HepG2 (cell line): ENCODE data around the gene PANK4. TPM values are rescaled to one million over a fixed set of nuclear protein-coding genes. Genes with fewer than 3 reads are reported as not detected.

Source experiments
- ATF7-NPFF ChIP-seq: sonication (generic); formaldehyde crosslinking; IDR thresholded peaks from 2 replicates; pipeline ENCODE4 v1.8.1; 2023; ENCODE audit warnings: mild to moderate bottlenecking, low read depth, missing genetic modification reagents, moderate library complexity
- CREM ChIP-seq, 2 experiments: sonication (generic) in 1 of 2; formaldehyde crosslinking in 1 of 2; IDR thresholded peaks; 2 replicates each; pipeline versions ENCODE4 v1.4.0 to v1.6.1; 2016 to 2020; ENCODE audit warnings: antibody characterized with exemption in 1 of 2, mild to moderate bottlenecking in 1 of 2, missing genetic modification reagents in 1 of 2
- EEA1 ChIP-seq: sonication (generic); formaldehyde crosslinking; IDR thresholded peaks from 2 replicates; pipeline ENCODE4 v1.5.1; 2020; ENCODE audit warnings: mild to moderate bottlenecking, missing genetic modification reagents, borderline replicate concordance
- EP300 ChIP-seq, 3 experiments: sonication (generic) in 1 of 3; formaldehyde crosslinking in 1 of 3; IDR thresholded peaks; 2 replicates each; pipeline versions ENCODE4 v1.5.1 to v1.6.1; 2011 to 2020; ENCODE audit warnings: low read depth in 2 of 3, low read length in 2 of 3, borderline replicate concordance in 1 of 3, improper control_type of control experiment in 1 of 3, mild to moderate bottlenecking in 1 of 3, missing genetic modification reagents in 1 of 3, moderate library complexity in 1 of 3
- GLI4 ChIP-seq: sonication (generic); formaldehyde crosslinking; IDR thresholded peaks from 2 replicates; pipeline ENCODE4 v1.5.1; 2020; ENCODE audit warnings: missing genetic modification reagents, mild to moderate bottlenecking, moderate library complexity, borderline replicate concordance
- GTF2F1 ChIP-seq: fragments of 150-350 bp; IDR thresholded peaks from 2 replicates; pipeline ENCODE4 v1.6.1; 2014; ENCODE audit warnings: low read length
- HDAC2 ChIP-seq: sonication (generic); formaldehyde crosslinking; IDR thresholded peaks from 2 replicates; pipeline ENCODE4 v1.4.0; 2020; ENCODE audit warnings: missing genetic modification reagents
- POLR2AphosphoS2 ChIP-seq: IDR thresholded peaks from 2 replicates; pipeline ENCODE4 v1.6.1; 2011; ENCODE audit warnings: low read depth, low read length, improper control_type of control experiment
- POLR2G ChIP-seq: fragments of 200-400 bp; formaldehyde crosslinking; IDR thresholded peaks from 2 replicates; pipeline ENCODE4 v1.6.1; 2018; ENCODE audit warnings: mild to moderate bottlenecking, low read depth, low read length, moderate library complexity
- RBM39 ChIP-seq: fragments of 200-400 bp; formaldehyde crosslinking; IDR thresholded peaks from one replicate; pipeline ENCODE4 v1.6.1; 2018; ENCODE audit warnings: antibody characterized with exemption, mild to moderate bottlenecking, low read depth, low read length; ENCODE audit not compliant: poor library complexity, severe bottlenecking
- TCF12 ChIP-seq, 2 experiments: fragments of 450-650 bp in 1 of 2; sonication (generic) in 1 of 2; formaldehyde crosslinking in 1 of 2; IDR thresholded peaks; 2 replicates each; pipeline versions ENCODE4 v1.6.1 to v1.8.0; 2017 to 2022; ENCODE audit warnings: antibody characterized with exemption in 1 of 2, mild to moderate bottlenecking in 1 of 2, missing genetic modification reagents in 1 of 2, moderate library complexity in 1 of 2
- ZBTB20 ChIP-seq: sonication (generic); formaldehyde crosslinking; IDR thresholded peaks from 2 replicates; pipeline ENCODE4 v1.8.1; 2023; ENCODE audit warnings: missing genetic modification reagents, low read depth, mild to moderate bottlenecking, borderline replicate concordance
- ZFAT ChIP-seq: sonication (generic); formaldehyde crosslinking; conservative IDR thresholded peaks from 2 replicates; pipeline ENCODE4 v1.8.1; 2023; ENCODE audit warnings: missing genetic modification reagents, inconsistent platforms
- ZMYM4 ChIP-seq: sonication (generic); formaldehyde crosslinking; IDR thresholded peaks from 2 replicates; pipeline ENCODE4 v1.8.1; 2023; ENCODE audit warnings: mild to moderate bottlenecking, missing genetic modification reagents
- ZNF253 ChIP-seq: sonication (generic); formaldehyde crosslinking; IDR thresholded peaks from 2 replicates; pipeline ENCODE4 v1.8.0; 2022; ENCODE audit warnings: mild to moderate bottlenecking, missing genetic modification reagents, borderline replicate concordance
- ZNF761 ChIP-seq: sonication (generic); formaldehyde crosslinking; conservative IDR thresholded peaks from 2 replicates; pipeline ENCODE4 v1.4.0; 2020; ENCODE audit warnings: mild to moderate bottlenecking, missing genetic modification reagents
- ZNF777 ChIP-seq: sonication (generic); formaldehyde crosslinking; IDR thresholded peaks from 2 replicates; pipeline ENCODE4 v1.4.0; 2020; ENCODE audit warnings: missing genetic modification reagents
- polyA plus RNA-seq, 8 experiments: library from polyadenylated mRNA; depleted of rRNA in 3 of 8; stranded (reverse) in 7 of 8; unstranded in 1 of 8; fragments of >200 nt; fragmentation: Illumina TruSeq in 4 of 8; extraction: Trizol in 4 of 8; gene quantifications; 2 replicates each; pipeline versions ENCODE4 v1.2.1 to v1.2.3, GENCODE V29; 2011 to 2016; ENCODE audit warnings: low read depth in 4 of 8, missing spikeins in 1 of 8, mixed read lengths in 1 of 8; ENCODE audit not compliant: insufficient read depth in 1 of 8
- total RNA-seq, 5 experiments: library from RNA; depleted of rRNA; stranded (reverse); fragments of >200 nt; fragmentation: Illumina TruSeq; extraction: Trizol; gene quantifications; 2 replicates each; pipeline ENCODE4 v1.2.3, GENCODE V29; 2016; ENCODE audit warnings: low read depth in 1 of 5
- TF ChIP-seq, protein P1 (sequence below): sonication (generic); formaldehyde crosslinking; IDR thresholded peaks from 2 replicates; pipeline ENCODE4 v1.4.0; 2020; ENCODE audit warnings: missing genetic modification reagents
- TF ChIP-seq, protein P2 (sequence below): sonication (generic); formaldehyde crosslinking; IDR thresholded peaks from 2 replicates; pipeline ENCODE4 v1.4.0; 2020; ENCODE audit warnings: missing genetic modification reagents
- TF ChIP-seq, protein P3 (sequence below): conservative IDR thresholded peaks from 2 replicates; pipeline ENCODE4 v1.6.1; 2018; ENCODE audit warnings: missing genetic modification reagents
- TF ChIP-seq, protein P4 (sequence below): IDR thresholded peaks from 2 replicates; pipeline ENCODE4 v1.6.1; 2016; ENCODE audit warnings: low read depth, borderline replicate concordance
- TF ChIP-seq, protein P5 (sequence below): IDR thresholded peaks from 2 replicates; pipeline ENCODE4 v1.6.1; 2018; ENCODE audit warnings: missing genetic modification reagents

Gene PANK4
- total and polyA plus RNA-seq, 2 of the 13 experiments (the other 11 are each of a cell fraction or from before 2014, with no cell fraction given): 17.4 to 19.3 TPM

DNA sequence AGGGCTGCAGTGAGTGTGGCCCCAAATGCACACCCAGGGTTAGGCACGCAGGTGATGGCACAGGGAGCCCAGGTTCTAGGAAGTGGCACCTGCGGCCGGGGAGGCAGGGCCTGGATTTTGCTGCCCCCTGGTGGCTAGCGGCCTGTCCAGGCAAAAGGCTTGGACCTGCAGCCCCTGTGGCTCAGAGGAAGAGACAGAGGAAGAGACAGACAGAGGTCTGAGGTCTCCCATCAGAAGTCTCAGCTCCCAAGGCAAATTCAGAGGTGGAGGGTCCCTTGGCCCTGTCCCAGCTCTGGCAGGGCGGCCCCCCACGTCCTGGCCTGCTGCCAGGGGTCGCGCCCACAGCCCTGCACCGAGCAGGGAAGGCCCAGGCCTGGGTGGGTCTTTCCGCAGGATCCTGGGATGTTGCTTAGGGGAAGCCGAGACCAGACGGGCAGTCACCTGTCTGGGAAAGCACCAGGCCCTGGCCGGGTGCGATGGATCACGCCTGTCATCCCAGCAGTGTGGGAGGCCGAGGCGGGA lies 21.7 kb upstream of the PANK4 start (continued):
- TF ChIP-seq, protein P1, sequence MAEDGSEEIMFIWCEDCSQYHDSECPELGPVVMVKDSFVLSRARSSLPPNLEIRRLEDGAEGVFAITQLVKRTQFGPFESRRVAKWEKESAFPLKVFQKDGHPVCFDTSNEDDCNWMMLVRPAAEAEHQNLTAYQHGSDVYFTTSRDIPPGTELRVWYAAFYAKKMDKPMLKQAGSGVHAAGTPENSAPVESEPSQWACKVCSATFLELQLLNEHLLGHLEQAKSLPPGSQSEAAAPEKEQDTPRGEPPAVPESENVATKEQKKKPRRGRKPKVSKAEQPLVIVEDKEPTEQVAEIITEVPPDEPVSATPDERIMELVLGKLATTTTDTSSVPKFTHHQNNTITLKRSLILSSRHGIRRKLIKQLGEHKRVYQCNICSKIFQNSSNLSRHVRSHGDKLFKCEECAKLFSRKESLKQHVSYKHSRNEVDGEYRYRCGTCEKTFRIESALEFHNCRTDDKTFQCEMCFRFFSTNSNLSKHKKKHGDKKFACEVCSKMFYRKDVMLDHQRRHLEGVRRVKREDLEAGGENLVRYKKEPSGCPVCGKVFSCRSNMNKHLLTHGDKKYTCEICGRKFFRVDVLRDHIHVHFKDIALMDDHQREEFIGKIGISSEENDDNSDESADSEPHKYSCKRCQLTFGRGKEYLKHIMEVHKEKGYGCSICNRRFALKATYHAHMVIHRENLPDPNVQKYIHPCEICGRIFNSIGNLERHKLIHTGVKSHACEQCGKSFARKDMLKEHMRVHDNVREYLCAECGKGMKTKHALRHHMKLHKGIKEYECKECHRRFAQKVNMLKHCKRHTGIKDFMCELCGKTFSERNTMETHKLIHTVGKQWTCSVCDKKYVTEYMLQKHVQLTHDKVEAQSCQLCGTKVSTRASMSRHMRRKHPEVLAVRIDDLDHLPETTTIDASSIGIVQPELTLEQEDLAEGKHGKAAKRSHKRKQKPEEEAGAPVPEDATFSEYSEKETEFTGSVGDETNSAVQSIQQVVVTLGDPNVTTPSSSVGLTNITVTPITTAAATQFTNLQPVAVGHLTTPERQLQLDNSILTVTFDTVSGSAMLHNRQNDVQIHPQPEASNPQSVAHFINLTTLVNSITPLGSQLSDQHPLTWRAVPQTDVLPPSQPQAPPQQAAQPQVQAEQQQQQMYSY (CRISPR knock-in tag): no peak
- TF ChIP-seq GTF2F1 (no peak), ZBTB20 (CRISPR knock-in tag) (no peak), GLI4 (CRISPR knock-in tag) (no peak), TCF12 (IDR thresholded peaks at IDR 0.05) (no peak), TCF12 (CRISPR knock-in tag; IDR thresholded peaks at IDR 0.05) (0 out of 2 replicates have a peak, but pooled peaks have one; percentile 22), ZNF253 (no peak), CREM (IDR thresholded peaks at IDR 0.05) (no peak), CREM (CRISPR knock-in tag; IDR thresholded peaks at IDR 0.05) (no peak), RBM39 (no peak), POLR2AphosphoS2 (no peak), ZMYM4 (CRISPR knock-in tag) (no peak), EP300 (IDR thresholded peaks at IDR 0.05; ENCODE audit: low read depth in 2 of 2, low read length in 2 of 2) (no peak), EP300 (CRISPR knock-in tag; IDR thresholded peaks at IDR 0.05; ENCODE audit: borderline replicate concordance) (no peak), POLR2G (no peak), EEA1 (CRISPR knock-in tag) (no peak), ZFAT (CRISPR knock-in tag) (no peak), ATF7-NPFF (CRISPR knock-in tag) (no peak), ZNF777 (CRISPR knock-in tag) (no peak), ZNF761 (CRISPR knock-in tag) (0 out of 2 replicates have a peak, but pooled peaks have one; percentile 41), HDAC2 (CRISPR knock-in tag) (peak; percentile 26; the same call in 1 of the 2 replicates)
- TF ChIP-seq, protein P2, sequence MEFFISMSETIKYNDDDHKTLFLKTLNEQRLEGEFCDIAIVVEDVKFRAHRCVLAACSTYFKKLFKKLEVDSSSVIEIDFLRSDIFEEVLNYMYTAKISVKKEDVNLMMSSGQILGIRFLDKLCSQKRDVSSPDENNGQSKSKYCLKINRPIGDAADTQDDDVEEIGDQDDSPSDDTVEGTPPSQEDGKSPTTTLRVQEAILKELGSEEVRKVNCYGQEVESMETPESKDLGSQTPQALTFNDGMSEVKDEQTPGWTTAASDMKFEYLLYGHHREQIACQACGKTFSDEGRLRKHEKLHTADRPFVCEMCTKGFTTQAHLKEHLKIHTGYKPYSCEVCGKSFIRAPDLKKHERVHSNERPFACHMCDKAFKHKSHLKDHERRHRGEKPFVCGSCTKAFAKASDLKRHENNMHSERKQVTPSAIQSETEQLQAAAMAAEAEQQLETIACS (CRISPR knock-in tag): no peak
- TF ChIP-seq, protein P3, sequence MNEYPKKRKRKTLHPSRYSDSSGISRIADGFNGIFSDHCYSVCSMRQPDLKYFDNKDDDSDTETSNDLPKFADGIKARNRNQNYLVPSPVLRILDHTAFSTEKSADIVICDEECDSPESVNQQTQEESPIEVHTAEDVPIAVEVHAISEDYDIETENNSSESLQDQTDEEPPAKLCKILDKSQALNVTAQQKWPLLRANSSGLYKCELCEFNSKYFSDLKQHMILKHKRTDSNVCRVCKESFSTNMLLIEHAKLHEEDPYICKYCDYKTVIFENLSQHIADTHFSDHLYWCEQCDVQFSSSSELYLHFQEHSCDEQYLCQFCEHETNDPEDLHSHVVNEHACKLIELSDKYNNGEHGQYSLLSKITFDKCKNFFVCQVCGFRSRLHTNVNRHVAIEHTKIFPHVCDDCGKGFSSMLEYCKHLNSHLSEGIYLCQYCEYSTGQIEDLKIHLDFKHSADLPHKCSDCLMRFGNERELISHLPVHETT: no peak
- TF ChIP-seq, protein P4, sequence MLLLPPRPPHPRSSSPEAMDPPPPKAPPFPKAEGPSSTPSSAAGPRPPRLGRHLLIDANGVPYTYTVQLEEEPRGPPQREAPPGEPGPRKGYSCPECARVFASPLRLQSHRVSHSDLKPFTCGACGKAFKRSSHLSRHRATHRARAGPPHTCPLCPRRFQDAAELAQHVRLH (CRISPR knock-in tag): no peak
- TF ChIP-seq, protein P5, sequence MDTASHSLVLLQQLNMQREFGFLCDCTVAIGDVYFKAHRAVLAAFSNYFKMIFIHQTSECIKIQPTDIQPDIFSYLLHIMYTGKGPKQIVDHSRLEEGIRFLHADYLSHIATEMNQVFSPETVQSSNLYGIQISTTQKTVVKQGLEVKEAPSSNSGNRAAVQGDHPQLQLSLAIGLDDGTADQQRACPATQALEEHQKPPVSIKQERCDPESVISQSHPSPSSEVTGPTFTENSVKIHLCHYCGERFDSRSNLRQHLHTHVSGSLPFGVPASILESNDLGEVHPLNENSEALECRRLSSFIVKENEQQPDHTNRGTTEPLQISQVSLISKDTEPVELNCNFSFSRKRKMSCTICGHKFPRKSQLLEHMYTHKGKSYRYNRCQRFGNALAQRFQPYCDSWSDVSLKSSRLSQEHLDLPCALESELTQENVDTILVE (CRISPR knock-in tag): no peak
